Measurements from ENCODE around the gene NBPF1. TPM values are rescaled to one million over a fixed set of nuclear protein-coding genes. Genes with fewer than 3 reads are reported as not detected.

Gene NBPF1
- total and polyA plus RNA-seq, 9 of the 15 experiments (the other 6 are each of a cell fraction or from before 2014, with no cell fraction given), result 5.2 to 42.6 (median 24.1) TPM

DNA sequence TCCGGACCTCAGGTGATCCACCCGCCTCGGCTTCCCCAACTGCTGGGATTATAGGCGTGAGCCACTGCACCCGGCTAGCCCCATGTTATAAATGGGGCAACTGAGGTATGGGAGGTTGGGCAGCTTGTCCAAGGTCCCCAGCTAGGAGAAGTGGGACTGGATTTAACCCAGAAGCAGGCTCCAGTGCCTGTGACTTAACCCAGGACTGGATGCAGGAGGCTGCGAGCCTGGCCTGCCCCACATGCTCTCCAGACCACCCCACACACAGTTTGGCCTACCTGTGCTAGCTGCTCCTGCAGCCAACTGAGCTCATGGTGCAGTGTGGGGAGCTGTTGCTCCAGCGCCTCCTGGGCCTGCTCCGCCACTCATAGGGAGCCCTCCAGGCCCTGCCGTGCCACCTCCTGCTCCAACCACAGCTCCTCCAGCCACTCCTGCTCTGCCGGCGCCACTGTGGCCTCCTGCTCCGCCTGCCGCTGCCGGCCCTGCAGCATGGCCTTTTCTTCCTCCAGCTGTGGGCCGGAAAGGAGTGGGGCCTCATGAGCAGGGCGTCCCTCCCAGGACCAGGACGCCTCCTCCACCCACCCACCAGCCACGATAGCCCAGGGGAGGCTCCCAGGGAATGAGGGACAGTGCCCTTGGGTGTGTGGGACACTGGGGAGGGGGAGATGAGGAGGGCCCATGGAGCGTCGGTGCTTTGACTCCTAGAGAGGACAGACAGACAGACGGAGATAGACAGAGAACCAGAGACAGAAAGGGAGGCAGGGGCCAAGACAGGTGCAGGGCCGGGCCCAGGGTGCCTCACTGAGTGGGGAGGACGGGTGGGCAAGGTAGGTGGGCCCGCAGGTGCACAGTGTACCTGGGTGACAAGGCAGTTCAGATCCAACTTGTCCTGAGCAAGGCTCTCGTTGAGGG is 12.4 kb upstream of the NBPF1 start (continued):
- no peak for TF ChIP-seq FOXP4 (CRISPR knock-in tag; IDR thresholded peaks at IDR 0.05; ENCODE audit: borderline replicate concordance)
- no peak for TF ChIP-seq CC2D1A (IDR thresholded peaks at IDR 0.05)
- no peak for TF ChIP-seq ARNT (IDR thresholded peaks at IDR 0.05)
- TF ChIP-seq CAMTA2 (CRISPR knock-in tag; conservative IDR thresholded peaks at IDR 0.05), result no peak
- TF ChIP-seq RBM17 (IDR thresholded peaks at IDR 0.05; ENCODE audit: borderline replicate concordance, low read depth, low read length), result no peak
- TF ChIP-seq TFAP4 (CRISPR knock-in tag; IDR thresholded peaks at IDR 0.05; ENCODE audit: borderline replicate concordance), result 0 out of 2 replicates have a peak, but pooled peaks have one; percentile 10
- 0 out of 2 replicates have a peak, but pooled peaks have one; percentile 49 for TF ChIP-seq RB1 (IDR thresholded peaks at IDR 0.05; ENCODE audit: low read depth)
- TF ChIP-seq ARID1B (IDR thresholded peaks at IDR 0.05), result no peak
- TF ChIP-seq, protein P1, sequence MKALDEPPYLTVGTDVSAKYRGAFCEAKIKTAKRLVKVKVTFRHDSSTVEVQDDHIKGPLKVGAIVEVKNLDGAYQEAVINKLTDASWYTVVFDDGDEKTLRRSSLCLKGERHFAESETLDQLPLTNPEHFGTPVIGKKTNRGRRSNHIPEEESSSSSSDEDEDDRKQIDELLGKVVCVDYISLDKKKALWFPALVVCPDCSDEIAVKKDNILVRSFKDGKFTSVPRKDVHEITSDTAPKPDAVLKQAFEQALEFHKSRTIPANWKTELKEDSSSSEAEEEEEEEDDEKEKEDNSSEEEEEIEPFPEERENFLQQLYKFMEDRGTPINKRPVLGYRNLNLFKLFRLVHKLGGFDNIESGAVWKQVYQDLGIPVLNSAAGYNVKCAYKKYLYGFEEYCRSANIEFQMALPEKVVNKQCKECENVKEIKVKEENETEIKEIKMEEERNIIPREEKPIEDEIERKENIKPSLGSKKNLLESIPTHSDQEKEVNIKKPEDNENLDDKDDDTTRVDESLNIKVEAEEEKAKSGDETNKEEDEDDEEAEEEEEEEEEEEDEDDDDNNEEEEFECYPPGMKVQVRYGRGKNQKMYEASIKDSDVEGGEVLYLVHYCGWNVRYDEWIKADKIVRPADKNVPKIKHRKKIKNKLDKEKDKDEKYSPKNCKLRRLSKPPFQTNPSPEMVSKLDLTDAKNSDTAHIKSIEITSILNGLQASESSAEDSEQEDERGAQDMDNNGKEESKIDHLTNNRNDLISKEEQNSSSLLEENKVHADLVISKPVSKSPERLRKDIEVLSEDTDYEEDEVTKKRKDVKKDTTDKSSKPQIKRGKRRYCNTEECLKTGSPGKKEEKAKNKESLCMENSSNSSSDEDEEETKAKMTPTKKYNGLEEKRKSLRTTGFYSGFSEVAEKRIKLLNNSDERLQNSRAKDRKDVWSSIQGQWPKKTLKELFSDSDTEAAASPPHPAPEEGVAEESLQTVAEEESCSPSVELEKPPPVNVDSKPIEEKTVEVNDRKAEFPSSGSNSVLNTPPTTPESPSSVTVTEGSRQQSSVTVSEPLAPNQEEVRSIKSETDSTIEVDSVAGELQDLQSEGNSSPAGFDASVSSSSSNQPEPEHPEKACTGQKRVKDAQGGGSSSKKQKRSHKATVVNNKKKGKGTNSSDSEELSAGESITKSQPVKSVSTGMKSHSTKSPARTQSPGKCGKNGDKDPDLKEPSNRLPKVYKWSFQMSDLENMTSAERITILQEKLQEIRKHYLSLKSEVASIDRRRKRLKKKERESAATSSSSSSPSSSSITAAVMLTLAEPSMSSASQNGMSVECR (CRISPR knock-in tag; IDR thresholded peaks at IDR 0.05), result peak; percentile 82; the same call in 1 of the 2 replicates
- TF ChIP-seq SETDB1 (IDR thresholded peaks at IDR 0.05; ENCODE audit: low read length), result peak; percentile 75
- TF ChIP-seq ZNF232 (CRISPR knock-in tag; IDR thresholded peaks at IDR 0.05), result no peak
- TF ChIP-seq SAP30 (IDR thresholded peaks at IDR 0.05; ENCODE audit: borderline replicate concordance, insufficient read depth, low read depth, low read length, poor library complexity, severe bottlenecking), result no peak
- TF ChIP-seq KAT2B (IDR thresholded peaks at IDR 0.05; ENCODE audit: low read depth, low read length), result no peak
- TF ChIP-seq, protein P2, sequence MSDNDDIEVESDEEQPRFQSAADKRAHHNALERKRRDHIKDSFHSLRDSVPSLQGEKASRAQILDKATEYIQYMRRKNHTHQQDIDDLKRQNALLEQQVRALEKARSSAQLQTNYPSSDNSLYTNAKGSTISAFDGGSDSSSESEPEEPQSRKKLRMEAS (CRISPR knock-in tag; IDR thresholded peaks at IDR 0.05), result peak; percentile 65
- TF ChIP-seq, protein P3, sequence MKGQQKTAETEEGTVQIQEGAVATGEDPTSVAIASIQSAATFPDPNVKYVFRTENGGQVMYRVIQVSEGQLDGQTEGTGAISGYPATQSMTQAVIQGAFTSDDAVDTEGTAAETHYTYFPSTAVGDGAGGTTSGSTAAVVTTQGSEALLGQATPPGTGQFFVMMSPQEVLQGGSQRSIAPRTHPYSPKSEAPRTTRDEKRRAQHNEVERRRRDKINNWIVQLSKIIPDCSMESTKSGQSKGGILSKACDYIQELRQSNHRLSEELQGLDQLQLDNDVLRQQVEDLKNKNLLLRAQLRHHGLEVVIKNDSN (CRISPR knock-in tag; IDR thresholded peaks at IDR 0.05), result peak; percentile 64
- TF ChIP-seq, protein P4, sequence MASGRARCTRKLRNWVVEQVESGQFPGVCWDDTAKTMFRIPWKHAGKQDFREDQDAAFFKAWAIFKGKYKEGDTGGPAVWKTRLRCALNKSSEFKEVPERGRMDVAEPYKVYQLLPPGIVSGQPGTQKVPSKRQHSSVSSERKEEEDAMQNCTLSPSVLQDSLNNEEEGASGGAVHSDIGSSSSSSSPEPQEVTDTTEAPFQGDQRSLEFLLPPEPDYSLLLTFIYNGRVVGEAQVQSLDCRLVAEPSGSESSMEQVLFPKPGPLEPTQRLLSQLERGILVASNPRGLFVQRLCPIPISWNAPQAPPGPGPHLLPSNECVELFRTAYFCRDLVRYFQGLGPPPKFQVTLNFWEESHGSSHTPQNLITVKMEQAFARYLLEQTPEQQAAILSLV (tag; IDR thresholded peaks at IDR 0.05), result no peak
